ENCODE results near the gene TBC1D1.
"Not testable (repeated sequence)": the region's sequence is repeated elsewhere in the genome, so short reads cannot be mapped to it uniquely, and the experiment has no call there.

TBC1D1 gene

GRCh38 chr4:37966044-37966443, 75.2 kb downstream of the TBC1D1 start:
- DNase-seq (ENCODE audit: low spot score), result no peak

GRCh38 chr4:37967736-37968135, 76.9 kb downstream of the TBC1D1 start:
- DNase-seq (ENCODE audit: low spot score), result no peak

- no peak for DNase-seq (ENCODE audit: low spot score)
Measured at GRCh38 chr4:37968747-37969146, 77.9 kb downstream of the TBC1D1 start.

GRCh38 chr4:37970702-37971101, 79.8 kb downstream of the TBC1D1 start:
- DNase-seq (ENCODE audit: low spot score), result peak; percentile 21

GRCh38 chr4:37971202-37971601, 80.3 kb downstream of the TBC1D1 start:
- no peak for DNase-seq (ENCODE audit: low spot score)

GRCh38 chr4:37973441-37973840, 82.6 kb downstream of the TBC1D1 start:
- no peak for DNase-seq (ENCODE audit: low spot score)

GRCh38 chr4:37975321-37975822, 84.5 kb downstream of the TBC1D1 start:
- DNase-seq (ENCODE audit: low spot score), result not testable (repeated sequence)

- no peak for DNase-seq (ENCODE audit: low spot score)
Measured at GRCh38 chr4:37976507-37976906, 85.6 kb downstream of the TBC1D1 start.

GRCh38 chr4:37976991-37977470, 86.1 kb downstream of the TBC1D1 start:
- DNase-seq (ENCODE audit: low spot score), result peak; percentile 74

- peak; percentile 84 for DNase-seq (ENCODE audit: low spot score)
Measured at GRCh38 chr4:37977471-37978247, 86.8 kb downstream of the TBC1D1 start.

- DNase-seq (ENCODE audit: low spot score), result no peak
Measured at GRCh38 chr4:37978248-37978924, 87.5 kb downstream of the TBC1D1 start.

- DNase-seq (ENCODE audit: low spot score), result no peak
Measured at GRCh38 chr4:37980246-37980645, 89.4 kb downstream of the TBC1D1 start.

GRCh38 chr4:37981425-37981824, 90.5 kb downstream of the TBC1D1 start:
- DNase-seq (ENCODE audit: low spot score), result no peak

- peak; percentile 56 for DNase-seq (ENCODE audit: low spot score)
Measured at GRCh38 chr4:37981844-37982720, 91.2 kb downstream of the TBC1D1 start.

GRCh38 chr4:37982736-37983135, 91.9 kb downstream of the TBC1D1 start:
- no peak for DNase-seq (ENCODE audit: low spot score)

- DNase-seq (ENCODE audit: low spot score), result no peak
Measured at GRCh38 chr4:37983951-37984350, 93.1 kb downstream of the TBC1D1 start.

- no peak for DNase-seq (ENCODE audit: low spot score)
Measured at GRCh38 chr4:37985730-37986275, 94.9 kb downstream of the TBC1D1 start.

- DNase-seq (ENCODE audit: low spot score), result no peak
Measured at GRCh38 chr4:37988670-37989069, 97.8 kb downstream of the TBC1D1 start.

GRCh38 chr4:37989398-37990260, 98.7 kb downstream of the TBC1D1 start:
- no peak for DNase-seq (ENCODE audit: low spot score)

GRCh38 chr4:37990731-37991245, 99.9 kb downstream of the TBC1D1 start:
- DNase-seq (ENCODE audit: low spot score), result no peak
